Measurements from ENCODE around the gene SZT2.
A peak's percentile ranks its signal among the peaks of the same experiment; 100 is the strongest.
"Not testable (repeated sequence)": the region's sequence is repeated elsewhere in the genome, so short reads cannot be mapped to it uniquely, and the experiment has no call there.

The SZT2 gene

GRCh38 chr1:43363283-43363934 is 26.3 kb upstream of the SZT2 start:
- DNase-seq, result no peak

GRCh38 chr1:43363935-43364525 is 25.7 kb upstream of the SZT2 start:
- DNase-seq, result no peak

GRCh38 chr1:43365678-43366077 is 24.0 kb upstream of the SZT2 start:
- DNase-seq, result no peak

- no peak for DNase-seq
These were observed 23.5 kb upstream of the SZT2 start for GRCh38 chr1:43366179-43366578.

- DNase-seq, result no peak
These were observed 23.1 kb upstream of the SZT2 start for GRCh38 chr1:43366601-43367025.

- no peak for DNase-seq
These were observed 22.4 kb upstream of the SZT2 start for GRCh38 chr1:43367026-43367903.

- DNase-seq, result peak; percentile 72
These were observed 21.6 kb upstream of the SZT2 start, which contains the start of gene ELOVL1 for GRCh38 chr1:43367904-43368645. TSS of gene ELOVL1 (minus strand) at chr1:43368011. CDS start at chr1:43365609, 2,402 bp downstream.

GRCh38 chr1:43368646-43369020 is 21.1 kb upstream of the SZT2 start:
- DNase-seq, result no peak

- not testable (repeated sequence) for DNase-seq
These were observed 19.9 kb upstream of the SZT2 start for GRCh38 chr1:43369779-43370178.

GRCh38 chr1:43370564-43370963 is 19.1 kb upstream of the SZT2 start:
- DNase-seq, result no peak

GRCh38 chr1:43372172-43372571 is 17.5 kb upstream of the SZT2 start:
- DNase-seq, result no peak

GRCh38 chr1:43373066-43373940 is 16.4 kb upstream of the SZT2 start:
- DNase-seq, result no peak

GRCh38 chr1:43376723-43377235 is 12.9 kb upstream of the SZT2 start:
- DNase-seq, result no peak

- no peak for DNase-seq
These were observed 11.9 kb upstream of the SZT2 start for GRCh38 chr1:43377831-43378230.

- DNase-seq, result no peak
These were observed 10.2 kb upstream of the SZT2 start for GRCh38 chr1:43379476-43379875.

- no peak for DNase-seq
These were observed 8.1 kb upstream of the SZT2 start for GRCh38 chr1:43381612-43382011.

- DNase-seq, result no peak
These were observed 7.5 kb upstream of the SZT2 start for GRCh38 chr1:43382027-43382779.

GRCh38 chr1:43383449-43383848 is 6.2 kb upstream of the SZT2 start:
- DNase-seq, result no peak

- no peak for DNase-seq
These were observed 3.0 kb upstream of the SZT2 start for GRCh38 chr1:43386676-43387075.

GRCh38 chr1:43387976-43388599 is 1.6 kb upstream of the SZT2 start:
- DNase-seq, result no peak

- no peak for DNase-seq
These were observed 1.1 kb upstream of the SZT2 start for GRCh38 chr1:43388613-43389012.
